ENCODE measurements around the gene POMT2.
"Not testable (repeated sequence)": the region's sequence is repeated elsewhere in the genome, so short reads cannot be mapped to it uniquely, and the experiment has no call there.

Gene POMT2, protein sequence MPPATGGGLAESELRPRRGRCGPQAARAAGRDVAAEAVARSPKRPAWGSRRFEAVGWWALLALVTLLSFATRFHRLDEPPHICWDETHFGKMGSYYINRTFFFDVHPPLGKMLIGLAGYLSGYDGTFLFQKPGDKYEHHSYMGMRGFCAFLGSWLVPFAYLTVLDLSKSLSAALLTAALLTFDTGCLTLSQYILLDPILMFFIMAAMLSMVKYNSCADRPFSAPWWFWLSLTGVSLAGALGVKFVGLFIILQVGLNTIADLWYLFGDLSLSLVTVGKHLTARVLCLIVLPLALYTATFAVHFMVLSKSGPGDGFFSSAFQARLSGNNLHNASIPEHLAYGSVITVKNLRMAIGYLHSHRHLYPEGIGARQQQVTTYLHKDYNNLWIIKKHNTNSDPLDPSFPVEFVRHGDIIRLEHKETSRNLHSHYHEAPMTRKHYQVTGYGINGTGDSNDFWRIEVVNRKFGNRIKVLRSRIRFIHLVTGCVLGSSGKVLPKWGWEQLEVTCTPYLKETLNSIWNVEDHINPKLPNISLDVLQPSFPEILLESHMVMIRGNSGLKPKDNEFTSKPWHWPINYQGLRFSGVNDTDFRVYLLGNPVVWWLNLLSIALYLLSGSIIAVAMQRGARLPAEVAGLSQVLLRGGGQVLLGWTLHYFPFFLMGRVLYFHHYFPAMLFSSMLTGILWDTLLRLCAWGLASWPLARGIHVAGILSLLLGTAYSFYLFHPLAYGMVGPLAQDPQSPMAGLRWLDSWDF

DNA sequence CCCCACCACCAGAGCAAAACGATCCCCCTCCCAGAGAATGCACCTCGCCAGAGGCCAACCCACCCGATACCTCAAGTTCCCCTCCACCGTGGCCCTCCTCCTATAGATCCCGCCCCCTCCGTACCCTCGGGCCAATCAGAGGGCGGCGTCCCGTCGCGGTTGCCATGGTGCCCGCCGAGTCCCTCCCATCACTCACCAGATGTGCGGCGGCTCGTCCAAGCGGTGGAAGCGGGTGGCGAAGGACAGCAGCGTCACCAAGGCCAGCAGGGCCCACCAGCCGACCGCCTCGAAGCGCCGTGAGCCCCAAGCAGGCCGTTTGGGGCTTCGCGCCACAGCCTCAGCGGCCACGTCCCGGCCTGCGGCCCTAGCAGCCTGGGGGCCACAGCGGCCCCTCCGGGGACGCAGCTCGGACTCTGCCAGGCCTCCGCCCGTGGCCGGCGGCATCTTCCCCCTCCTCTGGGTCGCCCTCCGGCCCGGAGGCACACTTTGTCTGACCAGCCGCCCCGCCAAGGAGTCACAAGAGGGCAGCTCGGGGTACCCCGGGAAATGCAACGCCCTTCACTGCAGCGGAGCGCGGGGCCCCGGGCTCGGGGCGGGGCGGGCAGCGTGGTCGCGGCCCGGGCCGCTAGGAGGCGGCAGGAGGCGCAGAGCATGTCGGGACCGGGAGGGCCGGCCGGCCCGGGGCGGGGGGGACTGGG, at the start of gene POMT2:
Gene POMT2 (minus strand): TSS at position 646 of the 698 bp plus-strand sequence. CDS start 202 bp downstream, at position 444.
- peak; percentile 92 for FAIRE-seq

DNA sequence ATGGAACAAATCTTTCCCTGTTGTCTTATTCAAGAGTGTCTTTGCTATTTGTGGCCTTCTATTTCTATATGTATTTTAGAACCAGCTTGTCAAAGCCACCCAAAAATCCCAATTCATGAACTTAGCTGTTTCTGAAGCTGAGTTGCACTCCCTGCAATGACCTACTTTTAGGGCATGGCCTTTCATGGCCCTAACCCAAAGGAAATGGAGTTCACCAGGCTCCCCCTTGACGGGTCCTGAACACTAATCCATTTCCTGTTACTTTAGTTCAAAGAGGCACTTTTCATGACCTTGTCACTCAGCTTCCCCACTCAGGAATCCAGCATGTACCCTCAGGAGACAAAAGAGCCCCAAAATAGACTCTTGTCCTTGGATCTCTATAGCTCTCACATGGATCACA, 48.6 kb upstream of the POMT2 start:
- no peak for FAIRE-seq

DNA sequence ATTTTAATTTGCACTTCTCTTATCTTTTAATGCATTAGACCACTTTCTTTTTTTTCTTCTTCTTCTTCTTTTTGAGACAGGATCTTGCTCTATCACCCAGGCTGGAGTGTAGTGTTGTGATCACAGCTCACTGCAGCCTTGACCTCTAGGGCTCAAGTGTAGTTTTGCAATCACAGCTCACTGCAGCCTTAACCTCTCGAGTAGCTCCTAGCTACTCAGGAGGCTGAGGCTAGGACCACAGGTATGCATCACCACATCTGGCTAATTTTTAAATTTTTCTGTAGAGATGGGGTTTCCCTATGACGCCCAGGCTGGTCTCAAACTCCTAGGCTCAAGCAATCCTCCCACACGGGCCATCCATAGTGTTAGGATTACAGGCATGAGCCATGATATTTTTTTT, 43.5 kb upstream of the POMT2 start:
- no peak for FAIRE-seq

DNA sequence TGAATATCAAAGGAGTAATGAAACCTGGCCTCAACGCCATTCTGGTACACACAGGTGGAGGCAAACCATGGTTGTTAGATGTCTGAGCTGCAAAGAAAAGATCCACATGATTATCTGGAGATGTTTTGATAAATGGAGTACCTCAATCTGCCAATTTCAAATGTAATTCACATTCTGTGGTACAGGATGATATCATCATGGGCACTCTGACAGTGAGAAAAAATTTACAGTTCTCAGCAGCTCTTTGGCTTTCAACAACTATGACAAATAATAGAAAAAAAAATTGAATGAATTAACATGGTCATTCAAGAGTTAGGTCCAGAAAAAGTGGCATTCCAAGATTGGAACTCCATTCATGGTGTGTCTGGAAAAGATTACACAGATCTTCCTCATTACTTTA, 38.9 kb upstream of the POMT2 start:
- FAIRE-seq, result no peak

DNA sequence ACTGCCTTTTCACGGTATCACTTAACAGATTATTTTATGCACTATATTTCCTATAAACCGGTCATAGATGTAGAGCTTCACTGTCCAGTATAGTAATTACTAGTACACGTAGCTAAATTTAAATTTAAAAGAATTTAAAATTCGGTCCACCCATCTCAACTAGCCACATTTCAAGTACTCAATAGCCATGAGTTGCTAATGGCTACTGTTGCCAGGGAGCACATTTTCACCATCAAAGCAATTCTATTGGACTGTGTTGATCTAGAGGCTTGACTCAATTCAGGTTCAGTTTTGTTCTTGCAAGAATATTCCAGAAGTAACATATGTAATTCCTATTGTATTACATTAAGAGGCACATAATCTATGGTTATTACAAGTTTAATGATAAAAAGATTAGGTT, 36.2 kb upstream of the POMT2 start:
- no peak for FAIRE-seq

DNA sequence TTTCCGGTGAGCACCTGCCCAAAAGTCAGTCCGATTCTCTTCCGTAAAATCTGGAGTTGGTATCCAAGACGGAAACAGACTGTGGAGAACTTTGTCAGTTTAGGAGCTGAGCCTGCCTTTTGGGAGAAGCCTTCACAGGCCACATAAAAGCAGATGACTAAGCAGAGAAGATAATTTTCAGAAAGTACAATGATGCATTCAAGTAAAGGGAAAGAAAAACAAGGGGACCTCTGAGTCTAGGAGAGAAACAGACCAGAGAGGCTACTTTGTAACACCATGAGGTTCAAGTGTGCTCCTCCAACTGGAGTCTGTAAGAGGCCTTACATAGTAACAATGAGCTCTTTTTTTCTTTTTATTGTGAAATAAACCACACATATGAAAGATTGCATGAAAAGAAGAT, 35.1 kb upstream of the POMT2 start:
- FAIRE-seq, result no peak

DNA sequence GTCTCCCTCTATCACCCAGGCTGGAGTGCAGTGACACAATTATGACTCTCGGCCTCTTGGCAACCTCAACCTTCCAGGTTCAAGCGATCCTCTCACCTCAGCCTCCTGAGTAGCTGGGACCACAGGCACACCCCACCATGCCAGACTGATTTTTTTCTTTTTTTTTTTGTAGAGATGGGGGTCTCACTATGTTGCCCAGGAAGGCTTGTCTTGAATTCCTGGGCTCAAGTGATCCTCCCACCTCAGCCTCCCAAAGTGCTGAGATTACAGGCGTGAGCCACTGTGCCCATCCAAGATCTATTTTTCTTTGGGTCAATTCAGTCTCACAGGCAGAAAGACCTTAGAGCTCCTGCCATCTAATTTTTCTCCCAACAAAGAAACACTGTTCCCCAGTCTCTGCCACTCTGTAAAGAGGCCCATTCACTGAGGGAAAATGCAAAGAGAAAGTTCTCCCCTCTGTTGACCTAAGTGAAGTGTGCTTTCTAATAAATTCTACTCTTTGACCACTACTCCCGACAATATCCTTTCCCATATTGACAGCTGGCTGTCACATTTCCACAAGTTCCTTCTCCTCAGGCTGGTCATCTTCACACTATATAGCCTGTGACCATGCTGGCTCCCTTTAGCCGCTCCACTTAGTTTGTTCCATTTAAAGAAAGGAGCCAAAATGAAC, 32.9 kb upstream of the POMT2 start:
- no peak for FAIRE-seq

DNA sequence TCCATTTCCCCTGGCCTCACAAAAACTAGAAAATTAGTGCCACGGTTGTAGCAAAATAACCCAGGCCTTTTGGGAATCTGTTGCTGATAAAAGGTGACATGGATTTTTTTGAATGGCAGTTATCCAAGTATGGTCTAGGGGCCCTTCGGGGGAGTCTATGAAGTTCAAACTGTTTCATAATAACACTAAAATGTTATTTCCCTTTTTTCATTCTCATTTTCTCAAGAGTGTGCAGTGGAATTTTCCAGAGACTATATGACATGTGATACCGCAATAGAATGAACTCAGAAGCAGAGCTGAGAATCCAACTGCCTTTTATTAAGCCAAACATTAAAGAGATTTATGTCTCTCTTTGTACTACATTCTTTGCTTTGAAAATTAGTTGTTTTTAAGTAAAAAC, 27.1 kb upstream of the POMT2 start:
- FAIRE-seq, result no peak

DNA sequence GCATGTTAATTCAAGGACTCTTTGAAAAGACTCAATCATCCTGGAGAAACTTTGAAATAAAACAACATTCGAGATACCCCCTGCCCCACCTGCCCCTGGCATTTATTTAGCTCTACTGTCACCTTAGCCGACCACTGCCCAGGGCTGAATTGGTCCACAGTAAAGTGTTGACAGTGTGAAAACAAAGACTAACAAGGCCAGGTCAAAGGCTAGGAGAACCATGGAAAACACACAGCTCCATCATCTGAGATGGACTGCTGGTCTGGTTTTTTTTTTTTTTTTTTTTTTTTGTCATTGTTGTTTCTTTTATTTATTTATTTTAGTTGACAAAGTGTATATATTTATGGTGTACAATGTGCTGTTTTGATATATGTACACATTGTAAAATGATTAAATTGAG, 25.8 kb upstream of the POMT2 start:
- no peak for FAIRE-seq

DNA sequence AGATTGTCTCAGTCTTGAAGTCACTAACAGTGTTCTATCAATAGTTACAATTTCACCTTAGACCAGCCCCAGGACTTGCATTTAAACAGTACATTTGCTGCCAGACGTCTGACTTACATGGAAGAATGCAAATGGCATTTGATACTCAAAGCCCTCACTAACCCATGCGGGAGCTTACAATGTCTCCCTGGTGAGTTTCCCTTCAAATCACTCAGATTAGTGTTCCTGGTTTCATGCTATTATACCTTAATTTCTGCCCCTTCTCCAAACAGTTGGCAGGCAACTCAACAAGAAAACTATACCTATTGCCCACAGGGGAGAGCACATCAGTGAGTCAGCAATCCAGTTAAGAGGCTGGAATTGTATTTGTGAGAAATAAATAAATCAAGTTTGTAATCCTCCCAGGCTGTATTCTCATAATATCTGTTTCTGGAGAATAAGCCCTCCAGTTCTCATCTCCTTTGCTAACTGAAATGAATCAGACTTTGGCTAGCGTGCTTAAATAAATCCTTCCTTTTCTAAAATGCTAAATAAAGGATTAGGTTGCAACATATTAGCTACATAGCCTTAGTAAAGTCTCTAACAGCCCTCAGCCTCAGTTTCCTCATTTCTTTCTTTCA, 23.8 kb upstream of the POMT2 start:
- no peak for FAIRE-seq

DNA sequence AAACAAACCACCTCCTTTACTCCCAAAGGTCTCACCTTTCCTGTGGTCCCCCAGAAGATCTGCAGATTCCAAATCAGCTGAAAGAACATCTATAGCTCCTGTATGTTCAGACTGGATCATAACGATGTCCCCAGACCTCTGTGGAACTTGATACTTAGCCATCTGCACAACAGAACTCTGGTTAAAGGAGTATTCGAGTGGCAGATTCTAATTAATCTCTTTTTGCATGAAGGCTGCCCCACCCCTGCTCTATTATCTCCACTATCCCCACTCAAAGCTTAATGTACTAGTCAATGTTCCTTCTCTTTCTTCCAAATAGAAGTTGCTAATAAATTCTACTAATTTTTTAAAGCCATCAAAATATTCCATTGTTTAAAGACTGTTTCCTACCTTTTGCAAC, 23.0 kb upstream of the POMT2 start:
- FAIRE-seq, result no peak

DNA sequence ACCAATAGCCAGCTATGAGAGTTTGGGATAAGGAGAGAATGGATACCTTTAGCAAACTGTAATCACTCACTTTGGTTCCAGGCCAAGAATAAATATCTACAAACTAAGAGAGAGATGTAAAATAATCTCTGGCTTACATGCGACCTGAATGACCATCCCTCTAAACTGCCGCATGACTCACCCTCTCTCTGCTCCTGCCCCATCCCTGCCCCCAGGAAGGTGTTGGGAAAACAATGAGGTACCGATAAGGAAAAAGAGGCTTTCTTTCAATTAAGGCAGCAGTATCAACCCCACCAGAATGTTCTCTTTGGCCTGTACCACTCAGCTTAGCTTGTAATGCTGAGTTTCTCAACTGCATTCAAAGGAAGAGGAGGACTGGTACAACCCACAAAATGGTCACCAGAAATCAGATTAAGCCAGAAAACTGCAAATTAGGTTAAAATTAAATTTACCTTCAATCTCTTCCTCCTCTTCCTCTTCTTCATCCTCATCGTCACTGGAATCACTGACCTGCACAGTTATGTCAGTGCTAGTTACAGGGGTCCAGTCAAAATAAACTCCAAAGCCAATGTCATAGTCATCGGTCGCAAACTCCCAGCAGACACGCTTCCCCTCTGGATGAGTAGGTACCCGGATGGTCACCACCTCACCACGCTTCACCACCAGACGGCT, 22.2 kb upstream of the POMT2 start:
- no peak for FAIRE-seq

DNA sequence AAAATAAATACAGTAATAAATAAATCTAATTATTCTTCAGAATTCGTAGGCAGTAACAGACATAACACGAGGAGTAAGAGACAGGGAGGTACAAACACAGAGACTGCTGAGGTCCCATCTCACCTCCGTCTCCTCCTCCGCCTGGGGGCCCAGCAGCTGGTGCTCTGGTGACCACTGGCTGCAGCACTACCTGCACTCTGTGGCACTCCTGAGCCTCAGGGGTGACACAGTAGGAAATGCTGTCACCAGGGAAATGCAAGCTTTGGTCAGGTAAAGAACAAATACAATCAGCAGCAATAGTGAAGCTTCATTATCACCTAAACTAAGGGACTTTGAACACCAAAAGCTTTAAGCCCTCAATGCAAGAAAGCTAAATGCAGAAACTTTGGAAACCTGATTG, 19.7 kb upstream of the POMT2 start:
- FAIRE-seq, result no peak

DNA sequence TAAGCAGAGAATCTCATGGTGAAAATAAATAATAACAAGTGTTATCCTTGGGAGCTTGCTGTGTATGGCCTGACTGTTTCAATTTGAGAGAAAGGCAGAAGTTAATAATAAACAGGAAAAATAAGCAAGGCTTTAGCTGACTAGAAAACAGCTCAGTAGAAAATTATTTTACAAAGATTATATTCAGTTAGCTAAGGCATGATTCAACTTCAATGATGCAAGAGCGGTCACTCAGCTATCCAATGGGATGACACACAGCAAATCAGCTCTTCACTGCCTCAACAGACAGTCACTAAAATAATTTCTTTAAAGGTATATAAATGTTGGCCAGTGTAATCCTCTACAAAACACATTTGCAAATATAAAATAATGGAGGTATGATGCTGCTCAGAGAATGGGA, 18.7 kb upstream of the POMT2 start:
- FAIRE-seq, result no peak

DNA sequence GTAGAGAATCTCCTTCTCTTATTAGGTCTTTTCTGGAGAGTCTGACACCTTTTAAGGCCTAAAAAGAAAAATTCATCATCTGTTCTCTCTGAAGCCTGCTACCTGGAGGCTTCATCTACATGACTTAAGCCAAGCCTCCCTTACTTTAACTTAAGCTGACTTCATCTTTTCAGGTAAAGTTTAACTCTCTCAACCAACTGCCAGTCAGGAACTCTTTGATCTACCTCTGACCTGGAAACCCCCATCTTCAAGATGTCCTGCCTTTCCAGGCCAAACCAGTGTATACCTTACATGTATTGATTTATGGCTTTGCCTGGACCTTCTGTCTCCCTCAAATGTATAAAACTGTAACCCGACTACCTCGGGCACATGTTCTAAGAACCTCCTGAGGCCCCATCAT, 17.6 kb upstream of the POMT2 start:
- FAIRE-seq, result no peak

DNA sequence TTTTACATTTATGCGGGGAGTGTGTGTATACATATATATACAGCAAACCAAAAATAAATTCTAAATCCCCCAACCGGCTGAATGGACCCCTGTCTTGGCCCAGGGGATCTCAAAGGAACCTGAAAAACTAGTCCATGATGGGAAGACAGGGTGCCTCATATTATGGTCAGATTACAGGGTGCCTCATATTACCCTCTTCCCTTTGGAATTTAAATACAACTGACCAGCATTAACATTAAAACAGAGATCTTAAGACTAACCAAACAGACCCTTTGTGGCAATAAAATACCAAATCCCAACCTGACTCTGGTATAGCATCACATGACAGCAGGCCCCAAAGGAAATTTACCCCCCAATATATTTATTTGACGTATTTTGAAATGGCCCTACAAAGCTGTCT, 17.2 kb upstream of the POMT2 start:
- no peak for FAIRE-seq

DNA sequence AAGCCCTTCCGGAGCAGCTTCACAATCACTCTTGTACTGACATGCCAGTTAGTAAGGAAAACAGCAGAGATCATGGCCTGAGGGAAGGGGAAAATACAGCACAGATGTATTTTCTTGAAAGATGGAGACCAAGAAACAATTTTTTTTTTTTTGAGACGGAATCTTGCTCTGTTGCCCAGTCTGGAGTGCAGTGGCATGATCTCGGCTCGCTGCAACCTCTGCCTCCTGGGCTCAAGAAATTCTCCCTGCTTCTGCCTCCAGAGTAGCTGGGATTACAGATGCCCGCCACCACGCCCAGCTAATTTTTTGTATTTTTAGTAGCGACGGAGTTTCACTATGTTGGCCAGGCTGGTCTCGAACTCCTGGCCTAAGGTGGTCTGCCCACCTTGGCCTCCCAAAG, 16.6 kb upstream of the POMT2 start:
- not testable (repeated sequence) for FAIRE-seq

DNA sequence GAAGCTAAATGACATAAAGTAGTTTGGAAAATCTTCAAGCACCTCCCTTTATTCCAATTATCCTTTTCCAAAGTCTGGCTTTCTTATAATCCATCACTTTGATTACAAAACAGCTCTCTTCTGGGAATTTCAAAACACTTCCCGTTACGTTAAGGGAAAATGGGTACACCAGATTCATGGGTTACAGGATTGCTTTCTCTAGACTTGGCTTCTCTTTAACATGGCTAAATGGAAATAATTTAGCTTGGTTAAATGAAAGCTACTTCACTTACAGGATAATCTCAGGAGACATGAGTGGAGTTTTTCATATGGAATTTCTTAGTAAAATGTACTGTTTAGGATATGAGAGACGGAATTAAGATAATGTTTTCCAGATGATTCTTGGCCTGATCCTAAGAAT, 14.9 kb upstream of the POMT2 start:
- FAIRE-seq, result no peak

DNA sequence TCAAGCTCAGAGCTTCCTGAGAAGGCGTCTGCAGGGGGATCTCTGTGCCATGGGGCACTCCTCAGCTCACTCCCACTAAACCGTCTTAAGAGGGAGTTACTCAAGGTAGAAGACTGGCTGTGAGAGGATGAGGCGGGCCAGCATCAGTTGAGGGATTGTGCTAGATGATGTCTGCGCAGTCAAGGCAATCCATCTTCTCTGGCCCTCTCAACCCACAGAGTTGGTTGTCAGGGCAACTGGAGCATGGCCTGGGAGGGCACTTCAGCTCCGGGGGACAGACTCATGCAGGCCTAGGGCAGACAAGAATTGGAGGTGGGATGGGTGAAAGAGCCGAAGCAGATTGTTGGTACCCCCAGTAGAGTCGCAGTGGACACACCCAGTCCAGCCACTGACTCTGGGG, 9.2 kb upstream of the POMT2 start:
- no peak for FAIRE-seq

DNA sequence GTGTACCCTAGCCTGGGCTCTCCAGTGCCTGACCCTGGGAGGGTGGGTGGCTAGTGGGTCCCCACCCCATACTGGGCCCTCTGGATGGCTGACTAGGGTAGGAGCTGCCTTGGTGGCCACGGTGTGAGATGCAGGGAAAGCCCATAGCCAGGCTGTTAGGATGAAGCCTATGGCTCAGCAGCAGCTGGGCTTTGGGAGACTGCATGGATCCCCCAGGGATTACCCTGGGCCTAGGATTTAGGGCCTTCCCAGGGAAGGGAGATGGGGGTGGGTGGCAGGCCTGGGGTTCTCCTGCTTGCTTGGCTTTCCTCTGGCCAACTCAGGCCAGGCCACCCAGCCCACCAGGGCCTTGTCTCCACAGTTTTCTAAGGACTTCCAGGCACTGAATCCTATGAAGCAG, 6.4 kb upstream of the POMT2 start:
- FAIRE-seq, result no peak

DNA sequence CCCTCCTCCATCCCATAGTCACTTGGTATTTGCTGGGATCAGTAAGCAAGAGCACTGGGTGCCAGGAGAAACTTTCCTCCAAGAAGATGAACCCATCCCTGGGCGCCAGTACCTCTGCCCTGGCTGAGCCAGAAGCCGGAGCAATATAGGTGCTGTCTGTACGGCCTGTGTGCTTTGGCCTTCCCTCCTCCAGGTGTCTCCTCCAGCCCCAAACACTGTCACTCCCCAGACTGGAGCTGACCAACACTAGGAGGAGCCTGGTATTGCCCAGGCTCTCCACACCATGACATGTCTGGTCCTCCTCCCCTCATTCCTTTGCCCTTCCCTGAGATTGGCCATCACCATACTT, 5.0 kb upstream of the POMT2 start:
- FAIRE-seq, result no peak

Measured in G401.6 (cell line).